OCI-LY7 (cell line): ENCODE results near the gene ADAMTS17. TPM values are rescaled to one million over a fixed set of nuclear protein-coding genes. Genes with fewer than 3 reads are reported as not detected.

ENCODE experiments used
- BruUV-seq: library from RNA; stranded (reverse); fragments of 400-500 nt; replicated peaks from 2 replicates; lab custom pipeline; 2021; lab: Mats Ljungman, UMichigan
- CTCF ChIA-PET: fragments of 300-600 bp; sonication (Branson Sonifier 250); formaldehyde crosslinking; loops from one replicate; lab custom pipeline; 2022; ENCODE audit warnings: antibody characterized with exemption; ENCODE audit not compliant: unreplicated experiment; lab: Charles Lee
- POLR2A ChIA-PET: fragments of 300-600 bp; sonication (Branson Sonifier 250); formaldehyde crosslinking; loops from one replicate; lab custom pipeline; 2022; ENCODE audit warnings: antibody characterized with exemption; lab: Charles Lee
- DNase-seq: peaks from one replicate; pipeline ENCODE4 v3.0.0-alpha.2; 2015; ENCODE audit warnings: low spot score
- H2AFZ ChIP-seq: fragments of 200-600 bp; sonication (generic), shearing (Covaris generic); 2 replicates; pipeline ENCODE4 v1.6.1; 2014; ENCODE audit warnings: mild to moderate bottlenecking, antibody characterized with exemption, low read length, moderate library complexity
- H3K27ac ChIP-seq: fragments of 200-600 bp; sonication (generic); 2 replicates; pipeline ENCODE4 v1.5.1; 2014; ENCODE audit warnings: mixed run types, low read depth, mild to moderate bottlenecking, moderate library complexity, low read length, inconsistent platforms; ENCODE audit not compliant: poor library complexity, severe bottlenecking
- H3K36me3 ChIP-seq: fragments of 200-600 bp; sonication (generic); 2 replicates; pipeline ENCODE4 v1.6.1; 2014; ENCODE audit warnings: mild to moderate bottlenecking, antibody characterized with exemption, low read length, moderate library complexity, mixed read lengths; ENCODE audit not compliant: insufficient read depth
- H3K4me1 ChIP-seq: fragments of 200-600 bp; sonication (generic); 2 replicates; pipeline ENCODE4 v1.5.1; 2014; ENCODE audit warnings: mild to moderate bottlenecking, low read length; ENCODE audit not compliant: insufficient read depth, poor library complexity, severe bottlenecking
- H3K4me2 ChIP-seq: fragments of 200-600 bp; sonication (generic); 2 replicates; pipeline ENCODE4 v1.6.1; 2014; ENCODE audit warnings: mild to moderate bottlenecking, low read length
- H3K4me3 ChIP-seq: fragments of 200-600 bp; sonication (generic); 2 replicates; pipeline ENCODE4 v1.5.1; 2014; ENCODE audit warnings: mild to moderate bottlenecking, low read depth, low read length; ENCODE audit not compliant: poor library complexity, severe bottlenecking
- H3K79me2 ChIP-seq: fragments of 200-600 bp; sonication (generic); 2 replicates; pipeline ENCODE4 v1.6.1; 2016; ENCODE audit warnings: low read depth, mild to moderate bottlenecking, low read length, moderate library complexity, mixed read lengths; ENCODE audit not compliant: insufficient read depth
- H3K9me2 ChIP-seq: fragments of 200-600 bp; sonication (generic); 2 replicates; pipeline ENCODE4 v1.6.1; 2016; ENCODE audit warnings: mild to moderate bottlenecking, low read length, mixed read lengths; ENCODE audit not compliant: insufficient read depth
- H3K9me3 ChIP-seq: fragments of 200-600 bp; sonication (generic); 2 replicates; pipeline ENCODE4 v1.6.1; 2014; ENCODE audit warnings: mild to moderate bottlenecking, mixed run types, low read length, mixed read lengths
- H4K20me1 ChIP-seq: fragments of 200-600 bp; sonication (generic); 2 replicates; pipeline ENCODE4 v1.6.1; 2014; ENCODE audit warnings: mild to moderate bottlenecking, antibody characterized with exemption, low read length, moderate library complexity, mixed read lengths; ENCODE audit not compliant: insufficient read depth
- CTCF ChIP-seq: fragments of 200-600 bp; sonication (generic); conservative IDR thresholded peaks from 2 replicates; pipeline ENCODE4 v1.5.1; 2014; ENCODE audit warnings: mild to moderate bottlenecking, antibody characterized with exemption, low read length, moderate library complexity, mixed read lengths
- EZH2phosphoT487 ChIP-seq: fragments of 200-600 bp; sonication (generic); IDR thresholded peaks from 2 replicates; pipeline ENCODE4 v1.6.1; 2018; ENCODE audit warnings: low read depth, borderline replicate concordance, mild to moderate bottlenecking, mixed run types, antibody characterized with exemption, low read length, moderate library complexity, mixed read lengths
- intact Hi-C: fragments of 100-400 bp; cut with micrococcal nuclease; formaldehyde crosslinking; loops from one replicate; pipeline ENCODE4 v1.10.0; 2022; ENCODE audit not compliant: unreplicated experiment
- total RNA-seq, 2 experiments: library from RNA; depleted of rRNA in 1 of 2; stranded (reverse); fragments of >200 nt in 1 of 2; shearing (Covaris generic) in 1 of 2; gene quantifications; 2 replicates each; pipeline ENCODE4 v1.2.3, GENCODE V29; 2014 to 2022

ADAMTS17 gene
- total RNA-seq, 2 experiments from 2014 or later, result not detected

GRCh38 chr15:100021653-100022052 lies 320.1 kb downstream of the ADAMTS17 start:
- H3K4me1 ChIP-seq, result no peaks in the 10 kb centered on the region
- no peak for DNase-seq
- no peaks in the 10 kb centered on the region for H3K9me2 ChIP-seq
- POLR2A ChIA-PET, result no interaction called here
- CTCF ChIA-PET, result no interaction called here
- H3K79me2 ChIP-seq, result no peaks in the 10 kb centered on the region
- H3K27ac ChIP-seq, result no peak overlapping the region
- no peak overlapping the region for H2AFZ ChIP-seq
- no peaks in the 10 kb centered on the region for H4K20me1 ChIP-seq
- no peaks in the 10 kb centered on the region for H3K9me3 ChIP-seq
- BruUV-seq, result no TSS peak
- intact Hi-C loops, result no loop called here
- no peak overlapping the region for H3K4me3 ChIP-seq
- H3K36me3 ChIP-seq, result no peaks in the 10 kb centered on the region
- H3K4me2 ChIP-seq, result no peak overlapping the region
- TF ChIP-seq CTCF, result no peak
- no peak for TF ChIP-seq EZH2phosphoT487

GRCh38 chr15:100020614-100021013 lies 321.2 kb downstream of the ADAMTS17 start:
- H3K9me2 ChIP-seq, result no peaks in the 10 kb centered on the region
- no peak overlapping the region for H3K27ac ChIP-seq
- no peak overlapping the region for H3K4me3 ChIP-seq
- H2AFZ ChIP-seq, result no peak overlapping the region
- CTCF ChIA-PET, result no interaction called here
- H3K4me1 ChIP-seq, result no peaks in the 10 kb centered on the region
- H4K20me1 ChIP-seq, result no peaks in the 10 kb centered on the region
- no TSS peak for BruUV-seq
- intact Hi-C loops, result no loop called here
- no peaks in the 10 kb centered on the region for H3K9me3 ChIP-seq
- H3K36me3 ChIP-seq, result no peaks in the 10 kb centered on the region
- no peak overlapping the region for H3K4me2 ChIP-seq
- no peak for TF ChIP-seq EZH2phosphoT487
- no peak for TF ChIP-seq CTCF
- H3K79me2 ChIP-seq, result no peaks in the 10 kb centered on the region
- no peak for DNase-seq
- POLR2A ChIA-PET, result no interaction called here

DNA sequence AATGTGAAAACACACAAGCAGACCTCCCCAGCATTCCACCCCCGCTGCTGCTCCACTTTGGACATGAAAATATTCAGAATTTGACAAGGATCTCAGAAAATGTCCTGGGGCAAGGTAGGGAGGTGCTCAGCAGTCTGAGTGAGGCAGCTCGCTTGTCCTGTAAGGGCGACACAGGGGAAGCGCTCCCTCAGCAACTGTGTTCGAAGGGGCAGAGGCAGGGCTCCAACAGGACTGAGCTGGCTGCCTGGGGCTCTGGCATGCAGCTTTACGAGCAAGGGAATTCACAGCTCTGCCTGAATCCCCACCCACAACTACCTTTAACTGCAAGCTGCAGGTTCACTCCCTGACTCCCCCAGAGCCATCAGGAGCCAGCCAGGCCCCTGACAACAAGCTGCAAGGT lies 321.6 kb downstream of the ADAMTS17 start:
- intact Hi-C loops, result no loop called here
- CTCF ChIA-PET, result no interaction called here

More for the DNA sequence above, 321.6 kb downstream of the ADAMTS17 start:
- Histone ChIP-seq H3K9me3 (no peaks in the 10 kb centered on the region), H3K4me2 (no peak overlapping the region), H3K9me2 (no peaks in the 10 kb centered on the region), H4K20me1 (no peaks in the 10 kb centered on the region), H3K27ac (no peak overlapping the region), H2AFZ (no peak overlapping the region), H3K4me1 (no peaks in the 10 kb centered on the region), H3K79me2 (no peaks in the 10 kb centered on the region), H3K4me3 (no peak overlapping the region), H3K36me3 (no peaks in the 10 kb centered on the region)
- no TSS peak for BruUV-seq
- TF ChIP-seq CTCF (no peak), EZH2phosphoT487 (no peak)
- no peak for DNase-seq
- POLR2A ChIA-PET, result no interaction called here
